GM21717 (cell line): ENCODE results near the gene INSR.
"Not testable (repeated sequence)": the region's sequence is repeated elsewhere in the genome, so short reads cannot be mapped to it uniquely, and the experiment has no call there.

Experiments
- ATAC-seq: cut with Tn5 transposase; IDR thresholded peaks from one replicate; pipeline ENCODE4 v1.9.1; 2021; ENCODE audit warnings: mild to moderate bottlenecking, moderate library complexity; ENCODE audit not compliant: unreplicated experiment

The INSR gene

GRCh38 chr19:7293762-7294557 lies at the start of gene INSR:
Gene INSR, minus strand, starts transcription at chr19:7294414. Its CDS starts 523 bp downstream, at chr19:7293891.
- peak; percentile 69 for ATAC-seq

GRCh38 chr19:7342143-7342542 lies 47.9 kb upstream of the INSR start:
- no peak for ATAC-seq

- ATAC-seq = no peak
Observed at GRCh38 chr19:7340959-7341837, 47.0 kb upstream of the INSR start.

- peak; percentile 71 for ATAC-seq
Observed at GRCh38 chr19:7337380-7338194, 43.4 kb upstream of the INSR start.

GRCh38 chr19:7336321-7336973 lies 42.2 kb upstream of the INSR start:
- no peak for ATAC-seq

GRCh38 chr19:7333198-7334118 lies 39.2 kb upstream of the INSR start:
- ATAC-seq = no peak

GRCh38 chr19:7331446-7331845 lies 37.2 kb upstream of the INSR start:
- ATAC-seq = no peak

- ATAC-seq = no peak
Observed at GRCh38 chr19:7328647-7329046, 34.4 kb upstream of the INSR start.

- no peak for ATAC-seq
Observed at GRCh38 chr19:7327802-7328201, 33.6 kb upstream of the INSR start.

GRCh38 chr19:7326105-7326877 lies 32.1 kb upstream of the INSR start:
- ATAC-seq = no peak

- ATAC-seq = no peak
Observed at GRCh38 chr19:7318176-7318575, 24.0 kb upstream of the INSR start.

- no peak for ATAC-seq
Observed at GRCh38 chr19:7312816-7313215, 18.6 kb upstream of the INSR start.

- ATAC-seq = no peak
Observed at GRCh38 chr19:7311911-7312310, 17.7 kb upstream of the INSR start.

GRCh38 chr19:7308327-7308726 lies 14.1 kb upstream of the INSR start:
- not testable (repeated sequence) for ATAC-seq

- ATAC-seq = no peak
Observed at GRCh38 chr19:7307590-7308218, 13.5 kb upstream of the INSR start.

- ATAC-seq = no peak
Observed at GRCh38 chr19:7304200-7304599, 10.0 kb upstream of the INSR start.

- no peak for ATAC-seq
Observed at GRCh38 chr19:7303470-7303869, 9.3 kb upstream of the INSR start.

GRCh38 chr19:7301525-7301924 lies 7.3 kb upstream of the INSR start:
- ATAC-seq = no peak
